ENCODE data around the gene RYR2.

The RYR2 gene

GRCh38 chr1:237509748-237510147, 467.8 kb downstream of the RYR2 start:
- TF ChIP-seq, protein P1, sequence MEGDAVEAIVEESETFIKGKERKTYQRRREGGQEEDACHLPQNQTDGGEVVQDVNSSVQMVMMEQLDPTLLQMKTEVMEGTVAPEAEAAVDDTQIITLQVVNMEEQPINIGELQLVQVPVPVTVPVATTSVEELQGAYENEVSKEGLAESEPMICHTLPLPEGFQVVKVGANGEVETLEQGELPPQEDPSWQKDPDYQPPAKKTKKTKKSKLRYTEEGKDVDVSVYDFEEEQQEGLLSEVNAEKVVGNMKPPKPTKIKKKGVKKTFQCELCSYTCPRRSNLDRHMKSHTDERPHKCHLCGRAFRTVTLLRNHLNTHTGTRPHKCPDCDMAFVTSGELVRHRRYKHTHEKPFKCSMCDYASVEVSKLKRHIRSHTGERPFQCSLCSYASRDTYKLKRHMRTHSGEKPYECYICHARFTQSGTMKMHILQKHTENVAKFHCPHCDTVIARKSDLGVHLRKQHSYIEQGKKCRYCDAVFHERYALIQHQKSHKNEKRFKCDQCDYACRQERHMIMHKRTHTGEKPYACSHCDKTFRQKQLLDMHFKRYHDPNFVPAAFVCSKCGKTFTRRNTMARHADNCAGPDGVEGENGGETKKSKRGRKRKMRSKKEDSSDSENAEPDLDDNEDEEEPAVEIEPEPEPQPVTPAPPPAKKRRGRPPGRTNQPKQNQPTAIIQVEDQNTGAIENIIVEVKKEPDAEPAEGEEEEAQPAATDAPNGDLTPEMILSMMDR (IDR thresholded peaks at IDR 0.05; ENCODE audit: control extremely low read depth, extremely low read depth, low read depth, missing control alignments): no peak
- POLR2A ChIA-PET: no interaction called here
- CTCF ChIA-PET: no interaction called here
- DNase-seq (ENCODE audit: extremely low spot score): no peak

DNA sequence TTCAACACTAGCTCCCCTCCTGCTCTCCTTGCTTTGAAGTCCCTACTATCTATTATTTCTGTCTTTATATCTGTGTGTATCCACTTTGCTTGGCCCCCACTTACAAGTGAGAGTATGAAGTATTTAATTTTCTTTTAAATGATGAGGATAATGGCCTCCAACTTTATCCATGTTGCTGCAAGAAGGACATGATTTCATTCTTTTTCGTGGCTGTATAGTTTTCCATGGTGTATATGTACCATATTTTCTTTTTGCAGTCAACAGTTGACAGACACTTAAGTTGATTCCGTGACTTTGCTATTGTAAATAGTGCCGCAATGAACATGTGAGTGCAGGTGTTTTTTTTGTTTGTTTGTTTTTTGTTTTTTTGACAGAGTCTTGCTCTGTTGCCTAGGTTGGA, 483.1 kb downstream of the RYR2 start:
- ChIA-PET CTCF (no interaction called here), POLR2A (no interaction called here)
- no peak for DNase-seq (ENCODE audit: extremely low spot score)
- TF ChIP-seq, protein P1 (IDR thresholded peaks at IDR 0.05; ENCODE audit: control extremely low read depth, extremely low read depth, low read depth, missing control alignments): no peak

DNA sequence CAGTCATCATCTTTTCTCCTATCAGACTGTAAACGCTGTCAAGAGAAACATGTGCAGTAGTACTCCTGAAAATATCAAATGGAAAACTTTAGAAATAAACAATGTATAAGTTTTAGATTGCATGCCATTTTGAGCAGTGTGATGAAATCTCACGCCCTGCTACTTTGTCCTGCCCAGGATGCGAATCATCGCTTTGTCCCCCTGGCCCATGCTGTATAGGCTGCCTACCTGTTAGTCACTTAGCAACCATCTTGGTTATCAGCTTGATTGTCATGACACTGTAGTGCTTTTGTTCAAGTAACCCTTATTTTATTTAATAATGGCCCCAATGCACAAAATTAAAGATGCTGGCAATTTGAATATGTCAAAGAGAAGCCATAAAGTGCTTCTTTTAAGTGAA, 485.8 kb downstream of the RYR2 start:
- DNase-seq (ENCODE audit: extremely low spot score): no peak
- TF ChIP-seq, protein P1 (IDR thresholded peaks at IDR 0.05; ENCODE audit: control extremely low read depth, extremely low read depth, low read depth, missing control alignments): no peak
- ChIA-PET CTCF (no interaction called here), POLR2A (no interaction called here)

GRCh38 chr1:237528545-237528944, 486.6 kb downstream of the RYR2 start:
- DNase-seq (ENCODE audit: extremely low spot score): no peak
- ChIA-PET POLR2A (no interaction called here), CTCF (interaction anchor here (0.7 to 1.1 kb wide), 2 partner anchors 14 to 34 kb away, joined by 3 read pairs; no protein-coding TSS in a partner anchor)
- TF ChIP-seq, protein P1 (IDR thresholded peaks at IDR 0.05; ENCODE audit: control extremely low read depth, extremely low read depth, low read depth, missing control alignments): no peak

DNA sequence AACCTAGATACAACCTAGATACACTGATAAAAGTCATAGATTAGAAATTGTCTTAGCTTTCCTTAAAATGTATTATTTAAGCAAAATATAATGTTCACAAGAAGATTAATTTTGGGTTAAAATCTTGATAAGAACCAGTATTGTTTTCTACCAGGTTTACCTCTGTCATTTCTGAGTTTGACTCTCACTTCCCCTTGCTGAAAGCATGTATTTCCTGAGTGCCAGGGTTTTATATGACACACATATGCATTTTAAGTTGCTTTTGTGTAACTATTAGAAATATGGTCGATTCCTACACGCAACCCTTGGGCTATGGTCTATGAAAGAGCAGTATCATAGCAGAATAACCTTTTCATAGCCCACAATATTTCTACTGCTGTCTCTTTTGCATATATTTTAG, 497.1 kb downstream of the RYR2 start:
- TF ChIP-seq, protein P1 (IDR thresholded peaks at IDR 0.05; ENCODE audit: control extremely low read depth, extremely low read depth, low read depth, missing control alignments): no peak
- ChIA-PET POLR2A (no interaction called here), CTCF (no interaction called here)
- DNase-seq (ENCODE audit: extremely low spot score): no peak

DNA sequence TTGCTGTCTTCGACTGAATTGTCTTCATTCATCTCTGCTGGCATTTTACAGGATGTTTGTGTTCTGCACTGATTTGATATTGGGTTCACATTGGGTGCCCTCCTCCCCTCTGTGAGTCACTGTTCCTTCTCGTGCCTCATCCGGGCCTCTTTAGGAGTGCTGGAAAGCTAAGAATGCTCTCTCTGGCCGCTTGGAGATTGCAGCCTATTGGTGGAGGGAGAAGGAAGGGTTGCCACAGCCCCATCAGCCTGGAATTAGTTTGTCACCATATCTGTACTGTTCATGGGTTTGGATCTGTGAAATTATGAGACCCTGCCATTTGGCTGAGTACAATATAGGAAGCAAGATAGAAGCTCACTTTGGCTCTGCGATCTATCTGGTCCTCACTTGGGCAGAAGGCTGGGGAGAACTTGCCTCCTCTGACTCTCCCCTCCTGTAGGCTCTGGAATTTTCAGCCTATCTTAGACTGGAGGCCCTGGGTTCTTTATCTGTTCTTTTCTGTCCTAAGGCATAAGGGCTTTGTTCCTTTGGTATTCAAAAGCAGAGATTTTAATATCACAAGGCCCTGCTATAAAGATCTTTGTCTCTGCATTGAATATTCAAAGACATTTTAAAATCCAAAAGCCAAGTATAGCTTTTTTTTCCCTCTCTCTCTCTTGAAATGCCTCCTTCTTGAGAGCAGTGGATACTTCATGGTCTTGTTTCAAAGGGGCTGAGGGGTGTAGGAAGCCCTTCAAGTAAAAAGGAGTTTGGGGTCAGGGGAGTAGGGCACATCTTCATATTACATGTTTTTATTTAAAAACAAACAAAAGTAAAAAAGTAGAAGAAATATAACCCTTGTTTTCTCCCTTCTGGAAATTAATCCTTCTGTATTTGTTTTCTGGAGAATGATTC, 500.8 kb downstream of the RYR2 start:
- DNase-seq (ENCODE audit: extremely low spot score): no peak
- ChIA-PET POLR2A (no interaction called here), CTCF (no interaction called here)
- TF ChIP-seq, protein P1 (IDR thresholded peaks at IDR 0.05; ENCODE audit: control extremely low read depth, extremely low read depth, low read depth, missing control alignments): no peak

Data from GM10248 (cell line).